ENCODE measurements around the gene AOC1.
"Not testable (repeated sequence)": the region's sequence is repeated elsewhere in the genome, so short reads cannot be mapped to it uniquely, and the experiment has no call there.

Gene AOC1

GRCh38 chr7:150898475-150899011 lies 46.2 kb downstream of the AOC1 start:
- peak; percentile 43 for DNase-seq

DNA sequence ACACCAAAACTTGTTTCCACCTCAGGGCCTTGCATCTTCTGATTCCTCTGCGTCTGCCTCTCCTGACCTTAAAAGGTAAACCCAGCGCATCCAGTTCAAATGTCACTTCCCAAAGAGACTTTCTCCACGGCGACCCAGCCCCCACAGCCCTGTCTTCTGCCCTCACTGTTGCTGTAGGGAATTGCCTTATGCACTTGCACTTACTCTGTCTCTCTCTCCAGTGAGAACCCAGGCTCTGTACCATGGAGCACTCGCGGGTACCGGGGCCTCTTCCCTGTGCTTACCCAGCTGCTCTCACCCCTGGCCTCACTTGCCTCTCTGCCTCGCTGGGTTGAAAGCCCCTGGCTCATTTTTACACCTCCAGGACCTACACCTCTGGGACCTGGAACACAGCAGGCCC lies 48.4 kb downstream of the AOC1 start:
- no peak for DNase-seq

GRCh38 chr7:150901160-150902035 lies 49.1 kb downstream of the AOC1 start:
- no peak for DNase-seq

GRCh38 chr7:150902078-150903033 lies 50.0 kb downstream of the AOC1 start:
- DNase-seq: no peak

DNA sequence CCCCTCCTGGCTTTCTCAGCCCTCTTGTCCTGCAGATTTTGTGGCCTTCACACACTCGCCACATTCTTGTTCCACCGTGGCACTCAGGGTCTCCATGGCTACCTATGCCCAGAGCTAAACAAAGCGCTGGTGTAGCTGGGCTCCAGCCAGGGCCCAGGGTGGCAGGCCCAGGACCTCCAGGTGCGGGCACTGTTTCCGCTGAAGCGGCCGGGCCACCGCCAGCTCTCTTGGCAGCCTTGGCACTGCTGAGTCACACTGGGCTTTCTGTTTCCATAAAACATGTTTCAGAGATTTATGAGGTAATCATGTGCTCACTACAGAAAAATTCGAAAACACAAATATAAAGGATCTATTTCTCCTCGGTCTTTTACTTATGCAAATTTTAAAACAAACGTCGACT lies 51.3 kb downstream of the AOC1 start:
- DNase-seq: no peak

- DNase-seq: no peak
Measured at GRCh38 chr7:150904011-150904909, 51.9 kb downstream of the AOC1 start.

DNA sequence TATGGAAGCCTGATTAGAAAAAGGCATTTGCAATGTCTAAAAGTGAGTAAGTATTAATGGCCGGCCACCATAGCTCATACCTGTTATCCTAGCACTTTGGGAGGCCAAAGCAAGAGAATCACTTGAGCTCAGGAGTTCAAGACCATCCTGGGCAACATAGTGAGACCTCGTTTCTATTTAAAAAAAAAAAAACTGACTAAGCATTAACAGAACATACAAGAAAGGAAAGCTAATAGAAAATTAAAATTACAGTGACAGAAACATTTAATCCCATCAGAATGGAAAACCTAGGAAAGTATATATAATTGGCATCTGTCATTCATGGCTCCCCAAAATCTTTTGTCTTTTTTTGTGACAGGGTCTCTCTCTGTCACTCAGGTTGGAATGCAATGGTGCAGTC lies 55.9 kb downstream of the AOC1 start:
- no peak for DNase-seq

DNA sequence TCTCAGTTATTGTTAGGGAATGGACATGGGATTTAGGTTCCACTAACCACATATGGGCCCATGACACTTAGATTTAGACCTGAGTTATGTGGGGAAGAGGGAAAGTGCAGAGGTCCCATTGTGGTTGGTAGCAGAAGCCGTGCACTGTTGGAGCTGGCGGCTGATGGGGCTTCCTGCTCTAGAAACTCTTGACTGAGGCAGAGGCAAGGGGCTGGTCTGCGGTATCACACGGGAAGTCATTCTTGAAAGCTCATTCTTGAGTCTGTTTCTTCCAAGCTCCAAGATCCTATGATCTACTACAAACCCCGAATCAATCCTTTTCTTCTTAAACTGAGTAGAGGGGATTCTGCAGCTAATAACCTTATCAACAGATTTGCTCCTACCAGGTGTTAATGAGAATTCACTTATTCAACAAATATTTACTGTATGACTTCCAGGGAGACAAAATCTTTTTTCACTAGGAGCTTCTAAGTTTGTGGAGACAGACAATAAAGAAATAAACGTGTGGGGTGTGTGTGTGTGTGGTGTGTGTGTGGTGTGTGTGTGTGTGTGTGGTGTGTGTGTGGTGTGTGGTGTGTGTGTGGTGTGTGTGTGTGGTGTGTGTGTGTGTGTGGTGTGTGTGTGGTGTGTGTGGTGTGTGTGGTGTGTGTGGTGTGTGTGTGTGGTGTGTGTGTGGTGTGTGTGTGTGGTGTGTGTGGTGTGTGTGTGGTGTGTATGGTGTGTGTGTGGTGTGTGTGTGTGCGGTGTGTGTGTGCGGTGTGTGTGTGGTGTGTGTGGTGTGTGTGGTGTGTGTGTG lies 57.1 kb downstream of the AOC1 start:
- DNase-seq: peak; percentile 24

- not testable (repeated sequence) for DNase-seq
Measured at GRCh38 chr7:150910305-150910995, 58.1 kb downstream of the AOC1 start.

DNA sequence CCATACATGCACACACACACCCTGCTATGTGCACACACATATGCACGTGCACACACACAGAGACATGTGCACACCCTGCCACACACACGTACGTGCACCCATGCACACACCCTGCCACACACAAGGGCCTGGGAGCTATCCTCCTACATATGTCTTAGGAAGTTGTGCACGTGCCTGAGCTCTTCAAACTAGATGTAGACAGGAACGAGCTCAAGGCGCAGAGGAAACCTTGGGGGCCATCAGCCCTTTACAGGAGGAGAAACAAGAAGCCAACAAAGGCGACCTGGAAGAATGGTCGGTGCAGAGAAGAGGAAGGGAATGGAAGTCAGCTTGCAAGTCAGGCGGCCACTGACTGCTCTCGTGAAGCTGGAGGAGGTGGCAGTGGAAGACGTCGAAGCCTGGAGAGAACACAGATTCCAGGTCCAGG lies 58.7 kb downstream of the AOC1 start:
- peak; percentile 19 for DNase-seq
